HEK293T (cell line): ENCODE results near the gene TCP11L2.
"Not testable (repeated sequence)": the region's sequence is repeated elsewhere in the genome, so short reads cannot be mapped to it uniquely, and the experiment has no call there.

Experiments used
- ARNT ChIP-seq: fragments of 450-650 bp; IDR thresholded peaks from 2 replicates; pipeline ENCODE4 v1.6.1; 2017; ENCODE audit warnings: mild to moderate bottlenecking
- BHLHE40 ChIP-seq: fragments of 450-650 bp; IDR thresholded peaks from 2 replicates; pipeline ENCODE4 v1.6.1; 2016; ENCODE audit warnings: mild to moderate bottlenecking, moderate library complexity, borderline replicate concordance
- ELF4 ChIP-seq: fragments of 450-650 bp; IDR thresholded peaks from 2 replicates; pipeline ENCODE4 v1.6.1; 2017; ENCODE audit warnings: antibody characterized with exemption
- FOXA1 ChIP-seq: fragments of 450-650 bp; IDR thresholded peaks from 2 replicates; pipeline ENCODE4 v1.6.1; 2016; ENCODE audit warnings: mild to moderate bottlenecking
- FOXK2 ChIP-seq: fragments of 450-650 bp; IDR thresholded peaks from 2 replicates; pipeline ENCODE4 v1.6.1; 2016; ENCODE audit warnings: mild to moderate bottlenecking
- FOXM1 ChIP-seq: fragments of 450-650 bp; IDR thresholded peaks from 2 replicates; pipeline ENCODE4 v1.6.1; 2017; ENCODE audit warnings: mild to moderate bottlenecking, borderline replicate concordance
- HDGF ChIP-seq: fragments of 450-650 bp; IDR thresholded peaks from 2 replicates; pipeline ENCODE4 v1.6.1; 2017; ENCODE audit warnings: antibody characterized with exemption, borderline replicate concordance
- LEF1 ChIP-seq: fragments of 450-650 bp; IDR thresholded peaks from 2 replicates; pipeline ENCODE4 v1.6.1; 2017; ENCODE audit warnings: mild to moderate bottlenecking, borderline replicate concordance
- PKNOX1 ChIP-seq: fragments of 450-650 bp; IDR thresholded peaks from 2 replicates; pipeline ENCODE4 v1.6.1; 2016
- SP1 ChIP-seq: fragments of 450-650 bp; IDR thresholded peaks from 2 replicates; pipeline ENCODE4 v1.6.1; 2017
- SUZ12 ChIP-seq: fragments of 450-650 bp; IDR thresholded peaks from 2 replicates; pipeline ENCODE4 v1.6.1; 2016; ENCODE audit warnings: mild to moderate bottlenecking
- ZNF384 ChIP-seq: fragments of 450-650 bp; IDR thresholded peaks from 2 replicates; pipeline ENCODE4 v1.6.1; 2016

GRCh38 chr12:106313413-106313812, 10.9 kb downstream of the TCP11L2 start:
- not testable (repeated sequence) for TF ChIP-seq ZNF384, ARNT, FOXM1, HDGF, LEF1, FOXA1, SP1, BHLHE40, FOXK2, ELF4, SUZ12, PKNOX1
